Keratinocyte (primary cell): ENCODE data around the gene GSN. TPM values are rescaled to one million over a fixed set of nuclear protein-coding genes. Genes with fewer than 3 reads are reported as not detected.

Experiments used
- DNase-seq: peaks from one replicate; pipeline ENCODE4 v3.0.0-alpha.2; 2011; ENCODE audit warnings: low read depth, missing footprints, low spot score
- FAIRE-seq: peaks from 2 replicates; lab custom pipeline; 2011; peaks lifted over from hg19 to GRCh38; lab: Jason Lieb, UNC
- H2AFZ ChIP-seq: 2 replicates; pipeline ENCODE4 v1.6.0; 2012; ENCODE audit warnings: low read length, control low read depth, inconsistent platforms; ENCODE audit not compliant: control insufficient read depth
- H3K27ac ChIP-seq: 2 replicates; pipeline ENCODE4 v1.5.1; 2011; ENCODE audit warnings: low read length; ENCODE audit not compliant: control insufficient read depth, insufficient read depth
- H3K27me3 ChIP-seq: 3 replicates; pipeline ENCODE4 v1.6.0; 2011; ENCODE audit warnings: low read length; ENCODE audit not compliant: control insufficient read depth, insufficient read depth; ENCODE audit errors: extremely low read depth
- H3K36me3 ChIP-seq, 2 experiments: 2 replicates in 1 of 2; 3 replicates in 1 of 2; pipeline ENCODE4 v1.5.1; 2011; ENCODE audit warnings: low read length in 2 of 2, mild to moderate bottlenecking in 1 of 2; ENCODE audit not compliant: control insufficient read depth in 2 of 2, insufficient read depth in 2 of 2; ENCODE audit errors: extremely low read depth in 1 of 2
- H3K4me1 ChIP-seq: 3 replicates; pipeline ENCODE4 v1.5.1; 2011; ENCODE audit warnings: low read length; ENCODE audit not compliant: control insufficient read depth, insufficient read depth; ENCODE audit errors: extremely low read depth
- H3K4me2 ChIP-seq: 3 replicates; pipeline ENCODE4 v1.6.0; 2011; ENCODE audit warnings: low read depth, low read length; ENCODE audit not compliant: control insufficient read depth, insufficient read depth; ENCODE audit errors: extremely low read depth
- H3K4me3 ChIP-seq, 3 experiments: fragments of 200-600 bp in 1 of 3; sonication (generic) in 1 of 3; 2 replicates in 2 of 3; 3 replicates in 1 of 3; pipeline ENCODE4 v1.5.1; 2011 to 2016; ENCODE audit warnings: low read length in 3 of 3, mild to moderate bottlenecking in 3 of 3, control low read depth in 2 of 3, inconsistent platforms in 1 of 3, low read depth in 1 of 3, mixed read lengths in 1 of 3, mixed run types in 1 of 3, moderate library complexity in 1 of 3; ENCODE audit not compliant: control insufficient read depth in 2 of 3, insufficient read depth in 2 of 3; ENCODE audit errors: extremely low read depth in 1 of 3
- H3K79me2 ChIP-seq: 2 replicates; pipeline ENCODE4 v1.6.0; 2012; ENCODE audit warnings: low read length; ENCODE audit not compliant: control insufficient read depth, insufficient read depth
- H3K9ac ChIP-seq: 3 replicates; pipeline ENCODE4 v1.6.0; 2011; ENCODE audit warnings: low read length; ENCODE audit not compliant: control insufficient read depth, insufficient read depth; ENCODE audit errors: extremely low read depth
- H3K9me1 ChIP-seq: 3 replicates; pipeline ENCODE4 v1.6.0; 2011; ENCODE audit warnings: low read length; ENCODE audit not compliant: control insufficient read depth, insufficient read depth; ENCODE audit errors: extremely low read depth
- H3K9me3 ChIP-seq: 2 replicates; pipeline ENCODE4 v1.5.1; 2012; ENCODE audit warnings: low read depth, low read length; ENCODE audit not compliant: control insufficient read depth
- H4K20me1 ChIP-seq: 3 replicates; pipeline ENCODE4 v1.6.0; 2011; ENCODE audit warnings: low read length; ENCODE audit not compliant: control insufficient read depth, insufficient read depth; ENCODE audit errors: extremely low read depth
- CTCF ChIP-seq, 3 experiments: IDR thresholded peaks in 1 of 3; conservative IDR thresholded peaks in 1 of 3; optimal IDR thresholded peaks in 1 of 3; 2 replicates in 2 of 3; 3 replicates in 1 of 3; pipeline versions ENCODE3 to v1.5.1; 2011; ENCODE audit warnings: low read length in 3 of 3, mild to moderate bottlenecking in 3 of 3, moderate library complexity in 2 of 3, control low read depth in 1 of 3, inconsistent platforms in 1 of 3; ENCODE audit not compliant: insufficient read depth in 2 of 3; ENCODE audit errors: extremely low read depth in 1 of 3
- EZH2 ChIP-seq: IDR thresholded peaks from one replicate; pipeline ENCODE4 v1.6.1; 2012; ENCODE audit warnings: inconsistent platforms, mild to moderate bottlenecking, low read length, moderate library complexity
- dilution Hi-C: fragments of 300-500 bp; cut with MboI; formaldehyde crosslinking; loops from one replicate; pipeline ENCODE4 v1.7.0; 2020; ENCODE audit warnings: low sequenced_read_pairs; ENCODE audit not compliant: extremely low pct_ligation_motif_present
- polyA plus RNA-seq, 5 experiments: library from polyadenylated mRNA; depleted of rRNA in 3 of 5; stranded (reverse) in 3 of 5; stranded (forward) in 1 of 5; unstranded in 1 of 5; fragments of >200 nt; gene quantifications; 1 replicate in 1 of 5; 2 replicates in 3 of 5; 3 replicates in 1 of 5; pipeline versions ENCODE4 v1.2.1 to v1.2.3, GENCODE V29; 2011 to 2012; ENCODE audit warnings: missing spikeins in 2 of 5, low read depth in 1 of 5, low replicate concordance in 1 of 5

Gene GSN
- polyA plus RNA-seq, 1 donor (not counting 4 experiments of a cell fraction or from before 2014, with no cell fraction given): 166 TPM

GRCh38 chr9:121313458-121314152, 45.6 kb downstream of the GSN start:
- Histone ChIP-seq H3K79me2 (no peaks in the 10 kb centered on the region), H3K9ac (no peak overlapping the region), H2AFZ (no peak overlapping the region), H3K9me3 (no peaks in the 10 kb centered on the region), H4K20me1 (no peaks in the 10 kb centered on the region), H3K4me3 (no peak overlapping the region), H3K9me1 (no peaks in the 10 kb centered on the region), H3K36me3 (peaks cover 10 to 42% of the 10 kb centered on the region in 2 experiments), H3K27ac (no peak overlapping the region), H3K27me3 (no peaks in the 10 kb centered on the region), H3K4me2 (no peak overlapping the region), H3K4me1 (no peaks in the 10 kb centered on the region)
- DNase-seq (no peak), FAIRE-seq (no peak)
- no peak for TF ChIP-seq CTCF (optimal IDR thresholded peaks at IDR 0.05 in 1 of 3, IDR thresholded peaks at IDR 0.05 in 1 of 3, conservative IDR thresholded peaks at IDR 0.05 in 1 of 3; ENCODE audit: extremely low read depth in 1 of 3, insufficient read depth in 2 of 3, low read length in 3 of 3)
- no peak for TF ChIP-seq EZH2
- dilution Hi-C loops: no loop called here

- Histone ChIP-seq H3K27me3 (no peaks in the 10 kb centered on the region), H3K9me3 (no peaks in the 10 kb centered on the region), H3K4me3 (no peak overlapping the region), H4K20me1 (no peaks in the 10 kb centered on the region), H3K36me3 (peaks cover 16 to 40% of the 10 kb centered on the region in 2 experiments), H3K27ac (no peak overlapping the region), H3K79me2 (no peaks in the 10 kb centered on the region), H2AFZ (no peak overlapping the region), H3K9ac (no peak overlapping the region), H3K4me2 (no peak overlapping the region), H3K9me1 (no peaks in the 10 kb centered on the region), H3K4me1 (no peaks in the 10 kb centered on the region)
- FAIRE-seq (no peak), DNase-seq (no peak)
- no peak for TF ChIP-seq EZH2
- TF ChIP-seq CTCF (optimal IDR thresholded peaks at IDR 0.05 in 1 of 3, IDR thresholded peaks at IDR 0.05 in 1 of 3, conservative IDR thresholded peaks at IDR 0.05 in 1 of 3; ENCODE audit: extremely low read depth in 1 of 3, insufficient read depth in 2 of 3, low read length in 3 of 3): no peak
- dilution Hi-C loops: no loop called here
Measured at GRCh38 chr9:121316378-121316777, 48.4 kb downstream of the GSN start.
